ENCODE data around the gene NELL1.

DNA sequence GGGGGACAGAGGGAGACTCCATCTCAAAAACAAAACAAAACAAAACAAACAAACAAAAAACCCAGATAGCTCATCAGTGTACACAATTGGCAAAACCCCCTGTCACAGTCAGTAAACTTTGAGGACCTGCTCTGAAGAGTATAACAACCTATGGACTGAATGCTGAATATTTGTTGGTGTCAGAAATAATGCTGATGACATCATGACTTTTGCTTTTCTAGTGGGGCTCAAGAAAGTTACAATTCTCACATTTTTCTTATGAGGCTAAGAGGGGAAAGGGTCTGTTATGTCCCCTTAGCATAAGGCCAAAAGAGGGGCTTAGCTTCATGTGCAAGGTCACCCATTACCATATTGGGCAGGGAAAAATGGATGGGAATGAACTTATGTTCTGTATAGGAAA lies 207.4 kb downstream of the NELL1 start:
- TF ChIP-seq ESRRG (CRISPR knock-in tag; IDR thresholded peaks at IDR 0.05) = no peak
- no peak for TF ChIP-seq ISL1 (CRISPR knock-in tag; IDR thresholded peaks at IDR 0.05)
- TF ChIP-seq, protein P1, sequence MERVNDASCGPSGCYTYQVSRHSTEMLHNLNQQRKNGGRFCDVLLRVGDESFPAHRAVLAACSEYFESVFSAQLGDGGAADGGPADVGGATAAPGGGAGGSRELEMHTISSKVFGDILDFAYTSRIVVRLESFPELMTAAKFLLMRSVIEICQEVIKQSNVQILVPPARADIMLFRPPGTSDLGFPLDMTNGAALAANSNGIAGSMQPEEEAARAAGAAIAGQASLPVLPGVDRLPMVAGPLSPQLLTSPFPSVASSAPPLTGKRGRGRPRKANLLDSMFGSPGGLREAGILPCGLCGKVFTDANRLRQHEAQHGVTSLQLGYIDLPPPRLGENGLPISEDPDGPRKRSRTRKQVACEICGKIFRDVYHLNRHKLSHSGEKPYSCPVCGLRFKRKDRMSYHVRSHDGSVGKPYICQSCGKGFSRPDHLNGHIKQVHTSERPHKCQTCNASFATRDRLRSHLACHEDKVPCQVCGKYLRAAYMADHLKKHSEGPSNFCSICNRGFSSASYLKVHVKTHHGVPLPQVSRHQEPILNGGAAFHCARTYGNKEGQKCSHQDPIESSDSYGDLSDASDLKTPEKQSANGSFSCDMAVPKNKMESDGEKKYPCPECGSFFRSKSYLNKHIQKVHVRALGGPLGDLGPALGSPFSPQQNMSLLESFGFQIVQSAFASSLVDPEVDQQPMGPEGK (CRISPR knock-in tag; IDR thresholded peaks at IDR 0.05; ENCODE audit: borderline replicate concordance) = no peak
- TF ChIP-seq, protein P2, sequence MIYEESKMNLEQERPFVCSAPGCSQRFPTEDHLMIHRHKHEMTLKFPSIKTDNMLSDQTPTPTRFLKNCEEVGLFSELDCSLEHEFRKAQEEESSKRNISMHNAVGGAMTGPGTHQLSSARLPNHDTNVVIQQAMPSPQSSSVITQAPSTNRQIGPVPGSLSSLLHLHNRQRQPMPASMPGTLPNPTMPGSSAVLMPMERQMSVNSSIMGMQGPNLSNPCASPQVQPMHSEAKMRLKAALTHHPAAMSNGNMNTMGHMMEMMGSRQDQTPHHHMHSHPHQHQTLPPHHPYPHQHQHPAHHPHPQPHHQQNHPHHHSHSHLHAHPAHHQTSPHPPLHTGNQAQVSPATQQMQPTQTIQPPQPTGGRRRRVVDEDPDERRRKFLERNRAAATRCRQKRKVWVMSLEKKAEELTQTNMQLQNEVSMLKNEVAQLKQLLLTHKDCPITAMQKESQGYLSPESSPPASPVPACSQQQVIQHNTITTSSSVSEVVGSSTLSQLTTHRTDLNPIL (CRISPR knock-in tag; IDR thresholded peaks at IDR 0.05; ENCODE audit: low read depth) = no peak
- TF ChIP-seq GLIS3 (CRISPR knock-in tag; IDR thresholded peaks at IDR 0.05) = no peak
- no peak for TF ChIP-seq ZFP3 (CRISPR knock-in tag; IDR thresholded peaks at IDR 0.05)
- TF ChIP-seq ZFP30 (CRISPR knock-in tag; IDR thresholded peaks at IDR 0.05) = no peak
- no peak for TF ChIP-seq ARNTL (CRISPR knock-in tag; IDR thresholded peaks at IDR 0.05; ENCODE audit: borderline replicate concordance, low read depth)
- no peak for TF ChIP-seq OSR1 (CRISPR knock-in tag; IDR thresholded peaks at IDR 0.05)

Measured in SK-N-SH treated with all-trans-retinoic acid at 6 μM for 48 hours (cell line).